Measurements from ENCODE around the gene TMPRSS5.

TMPRSS5 gene

DNA sequence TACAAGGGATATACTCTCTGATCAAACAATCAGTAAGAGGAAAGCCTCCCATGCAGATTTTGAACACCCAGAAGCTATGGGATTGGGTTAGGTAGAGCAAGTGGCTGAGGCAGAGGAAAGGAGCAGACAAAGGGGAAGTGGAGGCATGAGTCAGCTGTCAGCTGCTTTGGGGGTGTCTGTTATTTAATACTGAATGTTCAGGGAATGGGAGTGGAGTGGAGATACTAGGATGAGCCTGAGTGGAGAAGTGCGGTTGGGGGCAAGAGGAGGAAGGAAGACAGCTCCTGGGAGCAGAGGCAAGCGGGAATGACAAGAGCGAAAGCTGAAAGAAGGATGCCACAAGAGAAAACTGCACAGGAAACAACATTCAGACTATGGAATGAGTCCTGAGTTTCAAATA, 22.7 kb upstream of the TMPRSS5 start:
- TF ChIP-seq CTCF (IDR thresholded peaks at IDR 0.05; ENCODE audit: low read depth, low read length, missing control alignments), result no peak
- DNase-seq (ENCODE audit: extremely low read depth, low read depth), result no peak
- H3K4me3 ChIP-seq (replicated peaks; ENCODE audit: low read depth, low read length), result no peak overlapping the region

DNA sequence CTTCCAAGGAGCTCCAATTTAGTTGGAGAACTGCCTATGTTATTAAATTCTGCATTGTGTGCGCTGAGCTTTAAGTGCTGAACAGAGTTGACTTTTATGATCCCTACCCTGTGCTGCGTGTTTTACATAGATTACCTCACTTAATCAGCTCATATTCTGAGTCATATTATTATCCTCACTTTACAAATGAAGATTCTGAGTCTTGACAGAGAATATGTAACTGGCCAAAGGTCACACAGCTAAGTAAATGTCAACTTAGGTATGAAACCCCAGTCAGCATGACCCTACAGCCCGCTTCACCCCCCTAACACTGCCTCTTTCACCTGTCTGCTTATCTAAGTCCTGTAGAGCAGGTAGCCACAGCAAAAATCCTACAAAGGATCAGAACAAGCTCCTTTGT, 19.8 kb upstream of the TMPRSS5 start:
- no peak for DNase-seq (ENCODE audit: extremely low read depth, low read depth)
- no peak for TF ChIP-seq CTCF (IDR thresholded peaks at IDR 0.05; ENCODE audit: low read depth, low read length, missing control alignments)
- no peak overlapping the region for H3K4me3 ChIP-seq (replicated peaks; ENCODE audit: low read depth, low read length)

- DNase-seq (ENCODE audit: extremely low read depth, low read depth), result no peak
- H3K4me3 ChIP-seq (replicated peaks; ENCODE audit: low read depth, low read length), result no peak overlapping the region
- no peak for TF ChIP-seq CTCF (IDR thresholded peaks at IDR 0.05; ENCODE audit: low read depth, low read length, missing control alignments)
Observed at GRCh38 chr11:113725407-113725806, 19.3 kb upstream of the TMPRSS5 start.

DNA sequence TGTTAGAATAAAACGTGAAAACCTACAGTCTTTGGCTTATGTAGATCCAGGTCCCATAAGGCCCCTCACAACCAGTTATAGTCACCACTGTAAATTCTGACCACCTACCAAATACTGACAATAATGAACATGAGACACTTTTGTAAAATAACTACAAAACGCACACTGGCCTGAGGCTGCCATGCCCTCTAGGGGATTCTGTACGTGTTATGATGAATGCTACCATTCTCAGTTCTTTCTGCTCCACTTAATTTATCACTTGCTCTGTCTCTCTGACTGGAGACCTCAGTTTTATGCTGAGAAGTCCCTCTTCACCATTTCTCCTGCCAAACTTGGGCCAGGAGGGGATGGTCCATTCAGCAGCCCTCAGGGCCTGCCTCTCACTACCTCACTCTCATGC, 18.7 kb upstream of the TMPRSS5 start:
- H3K4me3 ChIP-seq (replicated peaks; ENCODE audit: low read depth, low read length), result no peak overlapping the region
- DNase-seq (ENCODE audit: extremely low read depth, low read depth), result no peak
- TF ChIP-seq CTCF (IDR thresholded peaks at IDR 0.05; ENCODE audit: low read depth, low read length, missing control alignments), result no peak

DNA sequence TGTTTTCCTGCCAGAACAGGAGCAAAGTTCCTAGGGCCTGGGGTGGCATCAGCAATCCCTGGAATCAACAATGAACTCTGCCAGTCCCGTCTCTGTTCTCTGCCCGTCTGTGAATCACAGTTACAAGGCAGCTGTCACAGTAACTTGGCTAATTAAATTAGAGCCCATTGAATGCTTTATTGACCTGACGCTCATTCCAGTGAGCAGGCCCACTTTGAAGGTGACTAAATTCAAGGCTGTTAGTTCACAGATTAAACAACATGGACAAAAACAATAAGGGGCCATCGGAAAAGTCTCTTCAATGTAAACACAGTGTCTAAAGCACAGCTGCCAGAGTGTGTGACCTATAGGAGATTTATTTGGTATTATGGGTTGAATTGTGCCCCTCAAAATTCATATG, 17.7 kb upstream of the TMPRSS5 start:
- no peak for DNase-seq (ENCODE audit: extremely low read depth, low read depth)
- H3K4me3 ChIP-seq (replicated peaks; ENCODE audit: low read depth, low read length), result no peak overlapping the region
- no peak for TF ChIP-seq CTCF (IDR thresholded peaks at IDR 0.05; ENCODE audit: low read depth, low read length, missing control alignments)

- H3K4me3 ChIP-seq (replicated peaks; ENCODE audit: low read depth, low read length), result no peak overlapping the region
- no peak for TF ChIP-seq CTCF (IDR thresholded peaks at IDR 0.05; ENCODE audit: low read depth, low read length, missing control alignments)
- DNase-seq (ENCODE audit: extremely low read depth, low read depth), result no peak
Observed at GRCh38 chr11:113722934-113723333, 16.8 kb upstream of the TMPRSS5 start.

- no peak for TF ChIP-seq CTCF (IDR thresholded peaks at IDR 0.05; ENCODE audit: low read depth, low read length, missing control alignments)
- no peak overlapping the region for H3K4me3 ChIP-seq (replicated peaks; ENCODE audit: low read depth, low read length)
- DNase-seq (ENCODE audit: extremely low read depth, low read depth), result no peak
Observed at GRCh38 chr11:113722221-113722620, 16.1 kb upstream of the TMPRSS5 start.
